KMS-11 (cell line): ENCODE data around the gene LRRC1.

Experiments
- H2AFZ ChIP-seq: fragments of 200-600 bp; sonication (generic); 2 replicates; pipeline ENCODE4 v1.6.1; 2016; ENCODE audit warnings: antibody characterized with exemption, mixed run types, low read depth
- H3K27ac ChIP-seq: fragments of 200-600 bp; sonication (generic); 2 replicates; pipeline ENCODE4 v1.6.1; 2016; ENCODE audit warnings: mild to moderate bottlenecking, mixed run types
- H3K27me3 ChIP-seq: fragments of 200-600 bp; sonication (generic); 2 replicates; pipeline ENCODE4 v1.6.1; 2017; ENCODE audit warnings: mild to moderate bottlenecking, low read depth, mixed run types, moderate library complexity; ENCODE audit not compliant: insufficient read depth
- H3K36me3 ChIP-seq: fragments of 200-600 bp; sonication (generic); 2 replicates; pipeline ENCODE4 v1.6.1; 2017; ENCODE audit warnings: mild to moderate bottlenecking, mixed run types; ENCODE audit not compliant: insufficient read depth
- H3K4me1 ChIP-seq: fragments of 200-600 bp; sonication (generic); 2 replicates; pipeline ENCODE4 v1.6.1; 2016; ENCODE audit warnings: mild to moderate bottlenecking, low read depth, mixed run types; ENCODE audit not compliant: poor library complexity, severe bottlenecking
- H3K4me2 ChIP-seq: fragments of 200-600 bp; sonication (generic); 2 replicates; pipeline ENCODE4 v1.7.0; 2016; ENCODE audit warnings: mild to moderate bottlenecking, mixed run types
- H3K4me3 ChIP-seq: fragments of 200-600 bp; sonication (generic); IDR thresholded peaks from 2 replicates; pipeline ENCODE4 v1.6.1; 2017; ENCODE audit warnings: low read depth, low read length, mixed read lengths; ENCODE audit not compliant: insufficient read depth
- H3K79me2 ChIP-seq: fragments of 200-600 bp; sonication (generic); 2 replicates; pipeline ENCODE4 v1.6.1; 2016; ENCODE audit warnings: low read depth, mixed run types; ENCODE audit not compliant: insufficient read depth
- H3K9ac ChIP-seq: fragments of 200-600 bp; sonication (generic); 2 replicates; pipeline ENCODE4 v1.6.1; 2016; ENCODE audit warnings: mild to moderate bottlenecking, mixed run types
- H4K20me1 ChIP-seq: fragments of 200-600 bp; sonication (generic); 2 replicates; pipeline ENCODE4 v1.6.1; 2016; ENCODE audit warnings: mild to moderate bottlenecking, mixed run types; ENCODE audit not compliant: insufficient read depth
- CTCF ChIP-seq: fragments of 200-600 bp; sonication (generic); conservative IDR thresholded peaks from 2 replicates; pipeline ENCODE4 v1.6.1; 2017; ENCODE audit warnings: low read depth, mild to moderate bottlenecking, antibody characterized with exemption, low read length, moderate library complexity, mixed read lengths

Gene LRRC1

DNA sequence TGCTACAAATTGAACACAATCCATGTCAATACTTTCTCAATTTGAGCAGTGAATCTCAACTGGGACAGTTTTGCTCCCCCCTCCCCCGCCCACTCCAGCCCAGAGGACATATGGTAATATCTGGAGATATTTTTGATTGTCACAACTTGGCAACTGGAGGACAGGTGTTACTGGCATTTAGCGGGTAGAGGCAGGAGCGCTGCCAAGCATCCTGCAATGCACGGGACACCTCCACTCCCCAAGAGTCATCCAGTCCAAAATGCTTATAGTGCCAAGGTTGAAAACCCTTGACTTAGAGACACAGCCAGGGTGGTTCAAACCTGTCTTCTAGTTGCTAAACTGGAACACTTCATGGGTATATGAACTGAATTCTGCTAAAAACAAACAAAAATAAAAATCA is 26.9 kb upstream of the LRRC1 start:
- no peak for TF ChIP-seq CTCF
- H3K79me2 ChIP-seq = no peaks in the 10 kb centered on the region

GRCh38 chr6:53768636-53769035 is 26.2 kb upstream of the LRRC1 start:
- H3K4me2 ChIP-seq = no peak overlapping the region

More for the DNA sequence above, 26.9 kb upstream of the LRRC1 start:
- Histone ChIP-seq H3K4me2 (no peak overlapping the region), H3K36me3 (no peaks in the 10 kb centered on the region), H3K9ac (no peak overlapping the region), H3K27ac (no peak overlapping the region), H2AFZ (no peak overlapping the region), H3K27me3 (no peaks in the 10 kb centered on the region), H3K4me1 (no peaks in the 10 kb centered on the region), H4K20me1 (no peaks in the 10 kb centered on the region), H3K4me3 (no peak overlapping the region)

GRCh38 chr6:53770780-53771249 is 24.0 kb upstream of the LRRC1 start:
- H4K20me1 ChIP-seq = no peaks in the 10 kb centered on the region
- no peak overlapping the region for H3K27ac ChIP-seq
- no peak overlapping the region for H2AFZ ChIP-seq
- H3K27me3 ChIP-seq = no peaks in the 10 kb centered on the region
- no peaks in the 10 kb centered on the region for H3K79me2 ChIP-seq
- H3K4me2 ChIP-seq = no peak overlapping the region
- H3K4me1 ChIP-seq = no peaks in the 10 kb centered on the region
- TF ChIP-seq CTCF = no peak
- H3K36me3 ChIP-seq = no peaks in the 10 kb centered on the region
- H3K4me3 ChIP-seq = no peak overlapping the region
- no peak overlapping the region for H3K9ac ChIP-seq

More at GRCh38 chr6:53768636-53769035, 26.2 kb upstream of the LRRC1 start:
- H3K36me3 ChIP-seq = no peaks in the 10 kb centered on the region
- H3K27ac ChIP-seq = no peak overlapping the region
- H4K20me1 ChIP-seq = no peaks in the 10 kb centered on the region
- H3K4me3 ChIP-seq = no peak overlapping the region
- no peaks in the 10 kb centered on the region for H3K79me2 ChIP-seq
- no peak for TF ChIP-seq CTCF
- no peaks in the 10 kb centered on the region for H3K27me3 ChIP-seq
- H3K4me1 ChIP-seq = no peaks in the 10 kb centered on the region
- H2AFZ ChIP-seq = no peak overlapping the region
- H3K9ac ChIP-seq = no peak overlapping the region

GRCh38 chr6:53771785-53772624 is 22.8 kb upstream of the LRRC1 start:
- Histone ChIP-seq H3K79me2 (no peaks in the 10 kb centered on the region), H3K27me3 (no peaks in the 10 kb centered on the region), H3K9ac (no peak overlapping the region), H3K4me3 (no peak overlapping the region), H3K36me3 (no peaks in the 10 kb centered on the region), H3K27ac (no peak overlapping the region), H3K4me2 (no peak overlapping the region), H3K4me1 (no peaks in the 10 kb centered on the region), H4K20me1 (no peaks in the 10 kb centered on the region), H2AFZ (no peak overlapping the region)
- no peak for TF ChIP-seq CTCF
